Common myeloid progenitor, CD34-positive (primary cell): ENCODE measurements around the gene TGM1.

ENCODE experiments used
- CTCF ChIA-PET: fragments of 350-600 bp; sonication (Branson Sonifier 250); formaldehyde crosslinking; loops from one replicate; lab custom pipeline; 2021; ENCODE audit warnings: antibody characterized with exemption; lab: Charles Lee
- POLR2A ChIA-PET: fragments of 350-600 bp; sonication (Branson Sonifier 250); formaldehyde crosslinking; loops from one replicate; lab custom pipeline; 2021; ENCODE audit warnings: antibody characterized with exemption; lab: Charles Lee
- DNase-seq, 3 donors: peaks; one replicate each; pipeline versions ENCODE4 v3.0.0 to v3.0.0-alpha.2; 2013
- H3K27ac ChIP-seq, 2 experiments: 1 replicate in 1 of 2; 2 replicates in 1 of 2; pipeline ENCODE4 v1.7.0; 2013; ENCODE audit warnings: inconsistent platforms in 2 of 2, low read length in 2 of 2, mild to moderate bottlenecking in 2 of 2, low read depth in 1 of 2, moderate library complexity in 1 of 2; ENCODE audit not compliant: severe bottlenecking in 2 of 2, insufficient read depth in 1 of 2, poor library complexity in 1 of 2
- H3K27me3 ChIP-seq, 5 experiments: replicated peaks in 2 of 5; 1 replicate in 3 of 5; 2 replicates in 2 of 5; pipeline versions ENCODE4 v1.6.1 to v1.7.0; 2013; ENCODE audit warnings: low read length in 4 of 5, mild to moderate bottlenecking in 2 of 5, moderate library complexity in 2 of 5, inconsistent platforms in 1 of 5; ENCODE audit not compliant: insufficient read depth in 5 of 5, control insufficient read depth in 4 of 5
- H3K36me3 ChIP-seq, 4 experiments: 1 replicate in 2 of 4; 2 replicates in 2 of 4; pipeline versions ENCODE4 v1.6.1 to v1.7.0; 2013; ENCODE audit warnings: low read length in 3 of 4, control low read depth in 1 of 4, mild to moderate bottlenecking in 1 of 4; ENCODE audit not compliant: control insufficient read depth in 4 of 4, insufficient read depth in 4 of 4
- H3K4me1 ChIP-seq, 4 experiments: 1 replicate in 3 of 4; 2 replicates in 1 of 4; pipeline versions ENCODE4 v1.6.1 to v1.7.1; 2013; ENCODE audit warnings: low read length in 3 of 4, mild to moderate bottlenecking in 3 of 4, control low read depth in 1 of 4, inconsistent platforms in 1 of 4, moderate library complexity in 1 of 4; ENCODE audit not compliant: control insufficient read depth in 4 of 4, insufficient read depth in 4 of 4; ENCODE audit errors: control extremely low read depth in 1 of 4
- H3K4me3 ChIP-seq, 7 experiments: 1 replicate in 4 of 7; 2 replicates in 3 of 7; pipeline versions ENCODE4 v1.5.1 to v1.7.0; 2013; ENCODE audit warnings: mild to moderate bottlenecking in 7 of 7, low read length in 6 of 7, moderate library complexity in 6 of 7, inconsistent platforms in 2 of 7, low read depth in 2 of 7, control low read depth in 1 of 7; ENCODE audit not compliant: insufficient read depth in 4 of 7, control insufficient read depth in 1 of 7; ENCODE audit errors: extremely low read depth in 1 of 7
- H3K9me3 ChIP-seq, 5 experiments: 1 replicate in 4 of 5; 2 replicates in 1 of 5; pipeline versions ENCODE4 v1.6.1 to v1.7.1; 2013; ENCODE audit warnings: low read length in 4 of 5, mild to moderate bottlenecking in 2 of 5, inconsistent platforms in 1 of 5, low read depth in 1 of 5, moderate library complexity in 1 of 5; ENCODE audit not compliant: control insufficient read depth in 4 of 5, insufficient read depth in 2 of 5; ENCODE audit errors: control extremely low read depth in 1 of 5
- WGBS: methylation state at CpG from one replicate; pipeline ENCODE4 v1.1.5; 2013; ENCODE audit not compliant: insufficient coverage; 5-methylcytosine and 5-hydroxymethylcytosine counted together

Gene TGM1

DNA sequence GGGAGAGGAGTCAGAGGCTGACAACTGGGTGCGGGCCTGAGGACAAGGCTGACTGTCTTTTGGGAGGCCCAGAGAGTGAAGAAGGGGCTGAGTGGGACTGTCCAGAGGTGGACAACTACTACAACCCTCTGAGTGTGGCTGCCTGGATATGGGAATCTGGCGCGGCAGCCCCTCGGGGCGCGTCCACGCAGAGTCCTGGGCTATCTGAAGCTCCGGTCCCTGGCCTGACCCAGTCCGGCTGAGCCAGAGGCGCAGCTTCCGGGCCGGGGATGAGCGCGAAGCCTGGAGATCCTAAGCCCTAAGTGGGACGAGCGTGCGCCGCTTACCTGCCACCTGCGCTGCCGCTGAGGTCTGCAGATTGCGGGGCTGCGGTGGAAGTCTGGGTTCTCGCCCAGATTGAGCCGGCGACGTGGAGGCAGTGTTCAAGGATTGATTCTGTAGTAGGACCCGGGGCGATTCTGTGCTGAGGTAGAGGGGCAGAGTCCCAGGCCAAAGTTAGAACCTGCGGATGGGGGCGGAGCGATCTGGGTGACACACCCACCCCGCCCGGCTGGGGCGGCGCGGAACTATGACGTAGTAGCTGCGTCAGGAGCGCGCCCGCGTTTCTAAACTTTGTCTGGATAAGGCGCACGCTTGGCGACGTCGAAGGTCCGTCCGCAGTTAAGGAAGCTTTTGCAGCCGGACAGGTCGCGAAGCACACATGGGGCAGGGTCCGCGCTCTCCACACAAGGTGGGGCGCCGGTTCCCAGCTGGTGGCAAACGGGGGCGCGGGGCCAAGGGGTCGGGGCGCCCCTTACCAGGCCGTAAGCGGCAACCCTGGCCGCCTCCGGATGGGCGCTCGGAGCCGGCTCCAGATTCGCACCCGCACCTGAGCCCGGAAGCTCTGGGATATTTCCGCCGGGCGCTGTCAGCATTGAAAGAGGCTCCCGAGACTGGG, 36.5 kb upstream of the TGM1 start, which contains the start of the genes DHRS1 and NOP9:
DHRS1 (minus strand) TSS at position 526 of the 937 bp plus-strand sequence. CDS start 674 bp downstream, outside the sequence.
NOP9 (plus strand) TSS at position 596 of the 937 bp plus-strand sequence; CDS start at position 701, 105 bp downstream.
- H3K4me3 ChIP-seq = peak within 1 kb of the TSS; percentile 85 to 98 (median 92)
- POLR2A ChIA-PET = interaction anchor here (0.6 to 3.0 kb wide), 5 partner anchors 9 to 209 kb away, joined by 3 to 16 read pairs (median 3); partner anchors contain the start of genes CBLN3, CIDEB, KHNYN and RABGGTA
- 1% methylated on average over 69 of the region's 75 CpGs for WGBS
- no peaks in the 10 kb centered on the region for H3K27me3 ChIP-seq
- peaks cover 7 to 36% (median 28%) of the 10 kb centered on the region in 4 experiments for H3K4me1 ChIP-seq
- peak; percentile 89 to 92 (median 91) for DNase-seq
- H3K36me3 ChIP-seq = peaks cover 18 to 42% (median 37%) of the 10 kb centered on the region in 4 experiments
- CTCF ChIA-PET = interaction anchor here (0.8 to 19.1 kb wide), 15 partner anchors 10 to 137 kb away, joined by 3 to 391 read pairs (median 17); partner anchors contain the start of genes ADCY4, CIDEB, LTB4R and LTB4R2
- H3K27ac ChIP-seq = peak within 1 kb of the TSS; percentile 75 to 83
- no peaks in the 10 kb centered on the region for H3K9me3 ChIP-seq

DNA sequence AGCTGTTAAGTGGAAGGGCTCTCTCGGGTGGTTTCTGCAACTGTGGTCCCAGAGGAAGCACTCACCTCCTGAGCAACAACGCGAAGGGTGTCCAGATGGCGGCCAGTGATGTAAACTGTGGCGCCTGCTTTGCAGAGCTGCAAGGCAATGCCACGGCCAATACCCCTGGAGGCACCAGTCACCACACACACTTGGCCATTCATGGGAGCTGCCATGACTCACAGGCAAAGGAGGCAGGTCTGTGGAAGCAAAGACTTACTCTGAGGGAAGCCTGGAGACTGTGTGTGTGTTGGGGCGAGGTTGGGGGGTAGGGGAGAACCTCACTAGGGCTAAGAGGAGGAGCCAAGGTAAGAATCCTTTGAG, 35.9 kb upstream of the TGM1 start:
- H3K36me3 ChIP-seq = peaks cover 14 to 35% (median 32%) of the 10 kb centered on the region in 4 experiments
- H3K9me3 ChIP-seq = no peaks in the 10 kb centered on the region
- H3K27ac ChIP-seq = peak overlapping the region; percentile 75 to 83
- peak in 2 of 3 donors; percentile 47 to 58 for DNase-seq
- ChIA-PET CTCF (interaction anchor here (1.0 to 19.1 kb wide), 13 partner anchors 9 to 138 kb away, joined by 3 to 391 read pairs (median 17); partner anchors contain the start of genes ADCY4, CIDEB, LTB4R and LTB4R2), POLR2A (interaction anchor here (1.6 to 3.0 kb wide), 2 partner anchors 9 to 57 kb away, joined by 3 to 16 read pairs; partner anchors contain the start of genes CIDEB and TINF2)
- peaks cover 7 to 36% (median 28%) of the 10 kb centered on the region in 4 experiments for H3K4me1 ChIP-seq
- H3K27me3 ChIP-seq = no peaks in the 10 kb centered on the region
- peak overlapping the region; percentile 85 to 98 (median 92) for H3K4me3 ChIP-seq
- WGBS = 72% methylated on average over 7 of the region's 7 CpGs

DNA sequence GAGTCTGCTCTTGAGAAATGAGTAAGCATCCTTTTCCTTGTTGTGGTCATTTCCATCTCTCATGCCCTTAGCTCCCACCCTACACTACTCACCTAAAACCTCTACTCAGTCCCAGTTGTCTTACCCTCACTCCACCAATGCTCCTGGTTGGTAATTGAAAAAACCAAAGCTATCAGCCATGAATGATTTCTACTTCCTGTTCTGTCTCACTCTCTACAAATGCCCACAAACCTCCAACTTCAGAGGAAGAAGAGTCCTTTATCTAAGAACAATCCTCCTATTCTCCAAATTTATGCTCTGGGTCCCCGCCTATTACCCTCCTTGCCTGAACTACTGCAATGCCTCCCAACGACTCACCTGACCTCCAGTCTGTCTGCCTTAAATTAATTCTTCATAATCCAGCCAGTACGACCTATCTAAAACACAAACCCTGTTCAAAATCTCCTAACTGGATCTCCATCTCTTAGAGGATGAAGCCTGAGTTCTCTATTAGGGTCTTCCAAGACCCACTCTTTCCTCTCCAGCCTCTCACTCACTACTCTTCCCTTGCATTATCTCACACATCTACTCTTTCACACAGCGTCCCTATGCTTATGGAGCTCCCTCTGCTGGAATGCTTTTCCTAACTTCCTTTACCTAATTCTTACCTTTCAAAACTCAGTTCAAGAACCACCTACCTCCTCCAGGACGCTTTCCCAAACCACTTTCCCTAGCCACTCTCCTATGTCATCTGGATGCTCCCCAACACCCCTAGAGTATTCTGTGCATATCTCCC, 34.4 kb upstream of the TGM1 start:
- WGBS = 30% methylated on average over 5 of the region's 5 CpGs
- H3K27ac ChIP-seq = no peak overlapping the region

DNA sequence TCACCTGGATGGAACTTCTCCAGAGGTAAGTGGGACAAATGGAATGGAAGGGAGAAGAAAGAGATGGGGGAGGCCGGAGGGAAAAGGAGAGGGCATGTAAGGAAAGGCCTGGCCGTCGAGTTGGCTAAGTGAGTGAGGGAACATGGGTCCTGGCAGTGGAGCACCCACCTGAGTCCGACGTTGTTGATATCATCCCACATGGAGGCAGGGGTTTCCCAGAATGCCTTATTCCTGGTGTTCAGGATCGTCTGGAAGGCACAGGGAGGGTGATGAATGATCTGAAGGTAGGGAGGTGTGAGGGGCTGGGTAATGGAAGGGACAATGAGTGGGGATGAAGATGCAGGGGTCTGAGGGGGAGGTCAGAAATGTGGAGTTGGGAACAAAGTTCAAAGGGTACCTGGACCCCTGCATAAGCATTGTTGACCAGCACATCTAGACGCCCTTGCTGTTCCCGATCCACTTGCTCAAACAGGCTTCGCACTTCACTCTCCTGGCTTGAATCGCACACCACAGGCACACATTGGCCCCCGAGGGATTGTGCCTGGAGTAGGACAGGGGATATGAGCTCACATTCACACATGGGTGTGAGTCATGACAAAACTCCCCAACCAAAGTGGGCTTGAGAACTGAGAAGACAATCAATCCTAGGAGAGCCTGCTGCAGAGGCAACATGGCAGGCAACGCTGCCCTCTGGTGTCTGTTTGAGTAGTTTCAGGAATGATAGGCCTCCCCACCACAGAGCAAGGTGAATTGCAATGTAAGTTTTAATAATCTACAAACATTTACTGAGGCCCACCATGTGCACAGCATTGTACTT, 33.6 kb upstream of the TGM1 start:
- ChIA-PET CTCF (interaction anchor here (0.6 to 19.1 kb wide), 27 partner anchors 13 to 1257 kb away, joined by 3 to 391 read pairs (median 5); partner anchors contain the start of genes ADCY4, CHMP4A, CIDEB and GMPR2), POLR2A (interaction anchor here (1.0 to 3.0 kb wide), 3 partner anchors 45 to 54 kb away, joined by 3 to 16 read pairs (median 3); partner anchors contain the start of gene TINF2)
- Histone ChIP-seq H3K4me3 (no peak overlapping the region), H3K36me3 (peaks cover 11 to 24% (median 19%) of the 10 kb centered on the region in 4 experiments), H3K27ac (peak overlapping the region in 1 of 2 experiments; percentile 12), H3K9me3 (no peaks in the 10 kb centered on the region), H3K4me1 (peaks cover 7 to 36% (median 28%) of the 10 kb centered on the region in 4 experiments), H3K27me3 (no peaks in the 10 kb centered on the region)
- peak; percentile 85 to 94 (median 92) for DNase-seq
- WGBS = 93% methylated on average over 9 of the region's 12 CpGs

More for the DNA sequence above, 34.4 kb upstream of the TGM1 start:
- CTCF ChIA-PET = interaction anchor here (0.6 to 19.1 kb wide), 28 partner anchors 8 to 1258 kb away, joined by 3 to 391 read pairs (median 6); partner anchors contain the start of genes ADCY4, CHMP4A, CIDEB and GMPR2
- H3K9me3 ChIP-seq = no peaks in the 10 kb centered on the region
- peaks cover 7 to 36% (median 28%) of the 10 kb centered on the region in 4 experiments for H3K4me1 ChIP-seq
- no peak overlapping the region for H3K4me3 ChIP-seq
- POLR2A ChIA-PET = interaction anchor here (1.0 to 3.0 kb wide), 3 partner anchors 45 to 55 kb away, joined by 3 to 16 read pairs (median 3); partner anchors contain the start of gene TINF2
- peak in 1 of 3 donors; percentile 41 for DNase-seq
- no peaks in the 10 kb centered on the region for H3K27me3 ChIP-seq
- peaks cover 9 to 25% (median 21%) of the 10 kb centered on the region in 4 experiments for H3K36me3 ChIP-seq

DNA sequence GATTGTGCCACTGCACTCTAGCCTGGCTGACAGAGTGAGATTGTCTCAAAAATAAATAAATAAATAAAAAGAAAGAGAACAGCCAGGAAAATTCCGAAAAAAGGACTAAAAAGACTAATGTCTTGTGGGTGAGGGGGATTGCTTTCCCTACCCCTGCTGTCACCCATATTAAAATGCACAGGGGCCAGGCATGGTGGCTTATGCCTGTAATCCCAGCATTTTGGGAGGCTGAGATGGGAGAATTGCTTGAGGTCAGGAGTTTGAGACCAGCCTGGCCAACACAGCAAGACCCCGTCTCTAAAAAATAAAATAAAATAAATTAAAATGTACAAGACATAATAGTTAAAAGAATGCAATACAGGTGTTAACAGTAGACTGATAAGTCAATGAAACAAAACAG, 30.5 kb upstream of the TGM1 start:
- DNase-seq = no peak
- no CpG with 5 or more reads among the region's 2 CpGs for WGBS
- ChIA-PET POLR2A (no interaction called here), CTCF (interaction anchor here (0.7 to 5.7 kb wide), 11 partner anchors 10 to 51 kb away, joined by 3 to 30 read pairs (median 4); partner anchors contain the start of genes CIDEB, RABGGTA and TINF2)
- Histone ChIP-seq H3K9me3 (no peaks in the 10 kb centered on the region), H3K27me3 (no peaks in the 10 kb centered on the region), H3K4me3 (no peak overlapping the region), H3K4me1 (peaks cover 2 to 13% (median 8%) of the 10 kb centered on the region in 4 experiments), H3K36me3 (peaks cover 13 to 37% (median 22%) of the 10 kb centered on the region in 4 experiments), H3K27ac (no peak overlapping the region)
